GM06990 (cell line): ENCODE data around the gene MPP2.
"Not testable (repeated sequence)": the region's sequence is repeated elsewhere in the genome, so short reads cannot be mapped to it uniquely, and the experiment has no call there.

Experiments used
- DNase-seq: peaks from one replicate; pipeline ENCODE4 v3.0.0-alpha.2; 2011; ENCODE audit not compliant: insufficient read length; ENCODE audit errors: extremely low read depth
- H3K27me3 ChIP-seq: replicated peaks from 2 replicates; pipeline ENCODE4 v1.6.0; 2011; ENCODE audit warnings: low read length; ENCODE audit not compliant: control insufficient read depth, insufficient read depth
- H3K36me3 ChIP-seq: 2 replicates; pipeline ENCODE4 v1.5.1; 2011; ENCODE audit warnings: low read length; ENCODE audit not compliant: control insufficient read depth, insufficient read depth
- H3K4me3 ChIP-seq: replicated peaks from 2 replicates; pipeline ENCODE4 v1.5.1; 2011; ENCODE audit warnings: low read depth, mild to moderate bottlenecking, control low read depth, low read length
- CTCF ChIP-seq: IDR thresholded peaks from 2 replicates; pipeline ENCODE4 v1.5.1; 2011; ENCODE audit warnings: low read length, control low read depth, mild to moderate bottlenecking, inconsistent platforms; ENCODE audit not compliant: insufficient read depth, poor library complexity, severe bottlenecking

The MPP2 gene

GRCh38 chr17:43874293-43874692 lies 33.0 kb downstream of the MPP2 start:
- Histone ChIP-seq H3K4me3 (no peak overlapping the region), H3K36me3 (no peaks in the 10 kb centered on the region), H3K27me3 (no peaks in the 10 kb centered on the region; the same call in 1 of the 2 replicates)
- no peak for TF ChIP-seq CTCF
- DNase-seq, result no peak

GRCh38 chr17:43873815-43874214 lies 33.5 kb downstream of the MPP2 start:
- H3K4me3 ChIP-seq, result no peak overlapping the region
- TF ChIP-seq CTCF, result no peak
- no peak for DNase-seq
- no peaks in the 10 kb centered on the region; the same call in 1 of the 2 replicates for H3K27me3 ChIP-seq
- no peaks in the 10 kb centered on the region for H3K36me3 ChIP-seq

GRCh38 chr17:43873091-43873490 lies 34.2 kb downstream of the MPP2 start:
- peaks cover 3% of the 10 kb centered on the region for H3K27me3 ChIP-seq
- H3K36me3 ChIP-seq, result no peaks in the 10 kb centered on the region
- no peak overlapping the region for H3K4me3 ChIP-seq
- no peak for TF ChIP-seq CTCF
- DNase-seq, result no peak

- no peaks in the 10 kb centered on the region for H3K36me3 ChIP-seq
- peaks cover 3% of the 10 kb centered on the region for H3K27me3 ChIP-seq
- H3K4me3 ChIP-seq, result no peak overlapping the region
- no peak for DNase-seq
- no peak for TF ChIP-seq CTCF
Observed at GRCh38 chr17:43871946-43872690, 35.2 kb downstream of the MPP2 start.

- H3K4me3 ChIP-seq, H3K36me3 ChIP-seq, H3K27me3 ChIP-seq, DNase-seq: not testable (repeated sequence)
Observed at GRCh38 chr17:43869031-43869430, 38.3 kb downstream of the MPP2 start.

- DNase-seq, result no peak
Observed at GRCh38 chr17:43868226-43868994, 38.9 kb downstream of the MPP2 start.

More at GRCh38 chr17:43868226-43868994, 38.9 kb downstream of the MPP2 start:
- Histone ChIP-seq H3K27me3 (peaks cover 6% of the 10 kb centered on the region), H3K4me3 (no peak overlapping the region), H3K36me3 (no peaks in the 10 kb centered on the region)
- TF ChIP-seq CTCF, result no peak
